GM12891 (cell line): Measurements from ENCODE around the gene FNDC3B.

Experiments
- DNase-seq: peaks from one replicate; pipeline ENCODE4 v3.0.0; 2011; ENCODE audit warnings: low spot score; ENCODE audit not compliant: insufficient read length
- FAIRE-seq: peaks from 2 replicates; lab custom pipeline; 2011; peaks lifted over from hg19 to GRCh38; lab: Jason Lieb, UNC
- PAX5 ChIP-seq: IDR thresholded peaks from 2 replicates; pipeline ENCODE4 v1.6.1; 2011; ENCODE audit warnings: low read length, moderate library complexity, mild to moderate bottlenecking; ENCODE audit not compliant: insufficient read depth, severe bottlenecking
- POLR2A ChIP-seq: IDR thresholded peaks from 2 replicates; pipeline ENCODE4 v1.6.1; 2011; ENCODE audit warnings: low read depth, low read length, control low read depth
- POLR2AphosphoS5 ChIP-seq: IDR thresholded peaks from 2 replicates; pipeline ENCODE4 v1.6.1; 2011; ENCODE audit warnings: low read depth, low read length, control low read depth
- POU2F2 ChIP-seq: IDR thresholded peaks from 2 replicates; pipeline ENCODE4 v1.6.1; 2011; ENCODE audit warnings: low read depth, mild to moderate bottlenecking, control low read depth, low read length, moderate library complexity
- SPI1 ChIP-seq: IDR thresholded peaks from 2 replicates; pipeline ENCODE4 v1.6.1; 2011; ENCODE audit warnings: low read depth, low read length, control low read depth
- TAF1 ChIP-seq: IDR thresholded peaks from 2 replicates; pipeline ENCODE4 v1.6.1; 2011; ENCODE audit warnings: low read depth, low read length, control low read depth

The FNDC3B gene

DNA sequence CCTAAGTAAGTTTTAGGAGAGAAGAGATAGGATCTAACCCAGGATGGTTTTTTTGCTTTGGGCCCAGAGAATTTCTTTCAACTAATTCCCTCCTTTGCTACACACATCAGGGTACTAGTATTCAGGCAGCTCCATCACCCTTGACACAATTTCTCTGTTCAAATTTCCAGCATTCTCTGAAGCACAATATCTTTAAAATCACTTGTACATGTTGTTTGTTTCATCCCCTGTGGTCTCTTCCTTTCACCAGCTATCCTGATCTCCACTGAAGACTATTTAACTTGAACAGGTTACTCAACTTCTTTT is 32.4 kb upstream of the FNDC3B start:
- DNase-seq (no peak), FAIRE-seq (no peak)
- no peak for TF ChIP-seq SPI1
- no peak for TF ChIP-seq POU2F2
- TF ChIP-seq TAF1 = no peak
- TF ChIP-seq PAX5 = no peak
- no peak for TF ChIP-seq POLR2A
- TF ChIP-seq POLR2AphosphoS5 = no peak

DNA sequence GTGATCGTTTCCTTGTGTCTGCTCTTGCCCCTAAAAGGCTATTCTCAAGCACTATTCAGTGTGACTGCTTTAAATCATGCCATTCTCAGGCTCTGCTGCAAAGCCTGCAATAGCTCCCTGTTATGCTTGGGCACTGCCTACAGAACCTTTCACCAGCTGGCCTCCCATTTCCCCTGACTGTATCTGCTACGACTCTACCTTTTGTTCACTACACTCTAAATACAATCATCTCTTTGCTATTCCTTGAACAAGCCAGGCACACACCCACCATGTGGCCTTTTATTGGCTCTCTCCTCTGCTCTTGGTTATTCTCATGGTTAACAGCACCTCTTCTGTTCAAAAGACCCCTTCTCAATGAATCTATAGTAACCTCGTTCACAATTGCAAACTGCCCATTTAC is 29.6 kb upstream of the FNDC3B start:
- no peak for TF ChIP-seq POU2F2
- TF ChIP-seq PAX5 = no peak
- no peak for TF ChIP-seq SPI1
- no peak for TF ChIP-seq POLR2A
- no peak for TF ChIP-seq TAF1
- no peak for TF ChIP-seq POLR2AphosphoS5
- FAIRE-seq (no peak), DNase-seq (no peak)

DNA sequence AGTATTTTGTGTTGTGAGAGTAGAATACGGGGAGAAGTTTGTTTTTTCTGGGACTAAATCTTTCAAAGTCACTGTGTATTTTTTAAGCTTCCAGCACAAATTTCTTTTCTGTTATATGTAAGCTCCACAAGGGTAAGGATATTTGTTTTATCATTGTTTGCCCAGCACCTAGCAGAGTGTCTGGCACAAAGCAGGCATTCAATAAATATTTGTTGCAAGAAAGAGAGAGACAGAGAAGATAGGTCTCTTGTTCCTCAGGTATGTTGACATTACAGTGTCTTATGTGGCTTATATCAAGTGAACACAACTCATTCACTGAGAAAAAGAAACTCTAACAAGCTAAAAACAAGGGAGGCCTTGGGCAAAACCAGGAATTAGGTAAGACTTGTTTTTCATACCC is 26.6 kb upstream of the FNDC3B start:
- FAIRE-seq (no peak), DNase-seq (no peak)
- TF ChIP-seq TAF1 (no peak), SPI1 (no peak), POLR2AphosphoS5 (no peak), POU2F2 (no peak), POLR2A (no peak), PAX5 (no peak)

DNA sequence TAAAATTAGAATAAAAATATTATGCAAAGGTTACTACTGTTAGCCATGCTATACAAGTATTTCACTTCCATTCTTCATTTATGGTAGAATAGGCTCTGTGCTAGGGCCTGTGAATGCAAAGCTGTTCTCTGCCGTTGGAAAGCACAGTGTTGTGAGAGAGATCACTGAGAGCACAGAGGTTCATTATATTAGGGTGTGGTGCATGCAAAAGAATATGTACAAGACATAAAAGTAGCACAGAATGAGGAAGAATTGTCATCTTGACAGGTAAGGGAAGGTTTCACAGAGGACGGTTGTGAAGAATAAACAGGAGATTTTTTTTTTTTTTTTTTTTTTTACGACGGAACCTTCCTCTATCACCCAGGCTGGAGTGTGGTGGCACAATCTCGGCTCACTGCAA is 25.2 kb upstream of the FNDC3B start:
- DNase-seq (no peak), FAIRE-seq (no peak)
- TF ChIP-seq PAX5 (no peak), SPI1 (no peak), TAF1 (no peak), POLR2AphosphoS5 (no peak), POLR2A (no peak), POU2F2 (no peak)

DNA sequence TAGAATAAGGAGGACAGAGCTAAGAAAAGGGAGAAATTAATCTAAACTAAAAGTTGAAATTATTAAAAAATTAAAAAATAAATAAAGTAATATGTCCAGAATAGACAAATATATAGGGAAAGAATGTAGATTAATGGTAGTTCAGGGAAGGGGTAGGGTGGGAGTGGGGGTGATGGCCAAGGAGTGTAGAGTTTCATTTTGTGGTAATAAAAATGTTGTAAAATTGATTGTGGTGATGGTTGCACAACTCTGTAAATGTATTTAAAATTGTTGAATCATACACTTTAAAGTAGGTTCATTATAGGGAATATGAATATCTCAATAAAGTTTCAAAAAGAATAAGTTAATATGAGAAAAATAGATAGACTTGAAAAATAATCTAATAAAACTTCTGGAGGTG is 21.0 kb upstream of the FNDC3B start:
- DNase-seq (no peak), FAIRE-seq (no peak)
- TF ChIP-seq SPI1 = no peak
- no peak for TF ChIP-seq POU2F2
- TF ChIP-seq TAF1 = no peak

DNA sequence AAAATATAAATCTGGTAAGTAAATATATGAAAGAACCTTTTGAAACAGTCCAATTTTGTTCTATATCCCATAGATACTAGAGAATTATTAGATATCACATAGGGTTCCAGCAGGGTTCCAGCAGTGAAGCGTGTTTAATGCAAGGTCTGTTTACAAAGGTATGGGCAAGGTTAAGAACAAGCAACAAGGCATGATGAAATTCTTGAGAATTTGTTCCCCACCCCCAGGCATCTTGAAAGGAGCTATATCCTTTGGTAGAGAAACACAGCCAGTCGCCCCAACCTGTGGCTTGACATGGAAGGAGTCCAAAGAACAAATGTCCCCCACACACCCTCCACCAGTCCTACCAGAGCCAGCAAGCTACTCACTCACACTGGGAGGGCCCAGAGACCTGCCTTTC is 18.6 kb upstream of the FNDC3B start:
- no peak for DNase-seq
- no peak for FAIRE-seq
- TF ChIP-seq POLR2A = no peak
- no peak for TF ChIP-seq POLR2AphosphoS5
- no peak for TF ChIP-seq POU2F2
- no peak for TF ChIP-seq PAX5
- TF ChIP-seq SPI1 = no peak
- no peak for TF ChIP-seq TAF1

DNA sequence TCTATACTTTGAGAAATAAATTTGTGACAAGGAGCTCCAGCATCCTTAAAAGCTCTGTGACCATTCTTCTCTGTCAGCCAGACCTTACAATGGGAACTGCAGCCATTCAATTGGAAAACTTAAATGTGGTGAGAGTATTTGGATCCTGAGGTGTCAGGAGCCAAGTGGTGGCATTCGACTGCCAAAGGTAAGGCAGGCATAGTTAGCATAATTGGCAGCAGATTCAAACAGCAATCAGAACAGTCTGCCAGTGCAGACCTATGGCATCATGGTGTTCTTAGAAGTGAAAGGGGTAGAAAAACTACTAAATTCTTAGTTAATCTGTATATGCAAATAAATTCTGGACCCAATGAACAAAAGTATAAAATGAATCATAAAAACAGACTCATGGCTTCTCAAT is 18.2 kb upstream of the FNDC3B start:
- FAIRE-seq (no peak), DNase-seq (no peak)

DNA sequence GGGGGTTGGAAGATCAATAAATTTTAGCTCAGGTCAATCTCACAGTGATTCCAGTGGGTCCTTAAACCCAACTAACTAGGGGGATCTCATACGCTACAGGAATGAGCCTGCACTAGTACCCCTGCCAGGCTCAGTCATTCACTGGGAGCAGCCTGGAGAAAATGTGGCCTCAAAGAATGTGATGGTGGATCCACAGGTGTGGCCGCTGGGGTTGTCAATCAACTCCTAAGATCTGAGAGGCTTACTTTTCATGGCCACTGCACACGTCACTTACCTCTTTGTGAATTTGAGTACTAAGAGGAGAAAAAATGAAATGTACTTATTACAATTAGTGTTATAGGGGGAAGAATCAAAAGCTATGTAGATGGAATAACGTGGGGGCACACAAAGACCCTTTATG is 17.5 kb upstream of the FNDC3B start:
- TF ChIP-seq POLR2AphosphoS5 (no peak), PAX5 (no peak), TAF1 (no peak), POU2F2 (no peak), POLR2A (no peak), SPI1 (no peak)
- FAIRE-seq = no peak

More for the DNA sequence above, 18.2 kb upstream of the FNDC3B start:
- TF ChIP-seq SPI1 (no peak), POU2F2 (no peak), POLR2AphosphoS5 (no peak), TAF1 (no peak), PAX5 (no peak), POLR2A (no peak)

DNA sequence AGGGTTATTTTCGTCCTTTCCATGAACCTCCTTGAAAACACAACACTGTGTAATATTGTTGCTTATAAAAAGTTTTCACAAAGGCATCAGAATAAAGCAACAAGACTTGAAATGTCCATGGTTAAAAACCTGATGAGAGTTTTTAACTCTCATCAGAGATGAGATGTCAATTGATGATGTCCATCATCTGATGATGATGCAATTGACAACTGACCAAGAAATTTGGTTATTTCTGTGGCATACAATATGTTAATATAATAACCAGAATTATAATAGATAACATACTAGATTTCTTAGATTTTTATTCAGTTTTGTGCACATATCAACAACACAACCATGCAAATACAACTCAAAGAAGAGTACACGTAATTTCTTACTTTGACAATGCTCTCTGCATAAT is 15.5 kb upstream of the FNDC3B start:
- no peak for TF ChIP-seq SPI1
- no peak for TF ChIP-seq POLR2AphosphoS5
- TF ChIP-seq TAF1 = no peak
- FAIRE-seq (no peak), DNase-seq (no peak)

More for the DNA sequence above, 17.5 kb upstream of the FNDC3B start:
- DNase-seq = no peak

DNA sequence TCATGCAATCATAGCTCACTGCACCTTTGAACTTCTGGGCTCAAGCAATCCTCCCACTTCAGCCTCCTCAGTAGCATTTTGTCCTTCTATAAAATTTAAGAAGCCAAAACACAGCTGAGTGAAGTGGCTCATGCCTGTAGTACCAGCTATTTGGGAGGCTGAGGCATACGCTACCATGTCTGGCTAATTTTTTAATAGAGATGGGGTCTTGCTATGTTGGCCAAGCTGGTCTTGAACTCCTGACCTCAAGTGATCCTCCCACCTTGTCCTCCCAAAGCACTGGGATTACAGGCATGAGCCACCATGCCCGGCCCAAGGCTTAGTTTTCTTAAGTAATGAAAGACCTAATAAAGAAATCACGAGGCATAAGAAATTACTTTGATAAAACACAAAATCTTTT is 14.7 kb upstream of the FNDC3B start:
- TF ChIP-seq POLR2AphosphoS5 = no peak
- TF ChIP-seq SPI1 = no peak
- TF ChIP-seq POLR2A = no peak
- TF ChIP-seq PAX5 = no peak
- DNase-seq = no peak
- FAIRE-seq = no peak
